K562 (cell line): ENCODE results near the gene METTL22. TPM values are rescaled to one million over a fixed set of nuclear protein-coding genes. Genes with fewer than 3 reads are reported as not detected.

Experiments used
- CREM ChIP-seq: IDR thresholded peaks from 2 replicates; pipeline ENCODE4 v1.6.1; 2014; ENCODE audit warnings: antibody characterized with exemption, low read depth
- CTCF ChIP-seq, 3 experiments: IDR thresholded peaks in 2 of 3; conservative IDR thresholded peaks in 1 of 3; 2 replicates each; pipeline ENCODE4 v1.5.1; 2011 to 2012; ENCODE audit warnings: low read length in 3 of 3, mild to moderate bottlenecking in 3 of 3, control low read depth in 2 of 3, improper control_type of control experiment in 1 of 3, inconsistent platforms in 1 of 3, low read depth in 1 of 3, mixed read lengths in 1 of 3, moderate library complexity in 1 of 3; ENCODE audit not compliant: insufficient read depth in 2 of 3
- DEAF1 ChIP-seq: fragments of 450-650 bp; formaldehyde crosslinking; IDR thresholded peaks from 2 replicates; pipeline ENCODE4 v1.4.0; 2020; ENCODE audit warnings: mild to moderate bottlenecking, moderate library complexity
- MAFG ChIP-seq: fragments of 450-650 bp; conservative IDR thresholded peaks from 2 replicates; pipeline ENCODE4 v1.6.1; 2016; ENCODE audit warnings: missing genetic modification characterization, missing compliant biosample characterization
- MLLT1 ChIP-seq, 2 experiments: fragments of 450-650 bp; IDR thresholded peaks; 2 replicates each; pipeline ENCODE4 v1.6.1; 2016
- NCOA1 ChIP-seq: fragments of 450-650 bp; IDR thresholded peaks from 2 replicates; pipeline ENCODE4 v1.6.1; 2016; ENCODE audit warnings: low read depth
- NR2C2 ChIP-seq, 2 experiments: fragments of 200-800 bp in 1 of 2; sonication (Bioruptor generic) in 1 of 2; sonication (generic) in 1 of 2; formaldehyde crosslinking in 1 of 2; IDR thresholded peaks; 2 replicates each; pipeline versions ENCODE4 v1.6.1 to v1.8.0; 2016 to 2022; ENCODE audit warnings: mild to moderate bottlenecking in 1 of 2, missing compliant biosample characterization in 1 of 2, missing genetic modification characterization in 1 of 2, missing genetic modification reagents in 1 of 2
- RBFOX2 ChIP-seq: fragments of 200-400 bp; formaldehyde crosslinking; IDR thresholded peaks from 2 replicates; pipeline ENCODE4 v1.6.1; 2017; ENCODE audit warnings: low read depth, mild to moderate bottlenecking, low read length, moderate library complexity
- polyA plus RNA-seq, 8 experiments: library from polyadenylated mRNA; depleted of rRNA in 4 of 8; stranded (reverse) in 5 of 8; unstranded in 3 of 8; fragments of >200 nt; fragmentation: Nextera tagmentation in 2 of 8; fragmentation: Illumina TruSeq in 1 of 8; extraction: Ambion mirVana in 2 of 8; extraction: Trizol in 1 of 8; gene quantifications; 2 replicates each; pipeline versions ENCODE4 v1.2.1 to v1.2.3, GENCODE V29; 2011 to 2014; ENCODE audit warnings: inconsistent platforms in 1 of 8, missing spikeins in 1 of 8
- total RNA-seq, 7 experiments: library from RNA; depleted of rRNA in 6 of 7; stranded (reverse); fragments of >200 nt in 6 of 7; fragmentation: Illumina TruSeq in 2 of 7; extraction: Trizol in 2 of 7; gene quantifications; 2 replicates each; pipeline versions ENCODE4 v1.2.1 to v1.2.3, GENCODE V29; 2011 to 2021; ENCODE audit warnings: low replicate concordance in 1 of 7
- TF ChIP-seq, protein P1 (sequence below): fragments of 450-650 bp; IDR thresholded peaks from 2 replicates; pipeline ENCODE4 v1.6.1; 2017; ENCODE audit warnings: antibody characterized with exemption, mild to moderate bottlenecking

Gene METTL22
- total and polyA plus RNA-seq, 9 of the 15 experiments (the other 6 are each of a cell fraction or from before 2014, with no cell fraction given), result 6.9 to 33.2 (median 18.5) TPM

GRCh38 chr16:8634991-8635736, 13.7 kb downstream of the METTL22 start (continued):
- TF ChIP-seq CTCF (IDR thresholded peaks at IDR 0.05 in 2 of 3, conservative IDR thresholded peaks at IDR 0.05 in 1 of 3; ENCODE audit: insufficient read depth in 2 of 3, low read depth in 1 of 3, low read length in 3 of 3), result peak; percentile 96 to 100 (median 100)
- no peak for TF ChIP-seq RBFOX2
- peak; percentile 24; the same call in 1 of the 2 replicates for TF ChIP-seq DEAF1
- TF ChIP-seq, protein P1, sequence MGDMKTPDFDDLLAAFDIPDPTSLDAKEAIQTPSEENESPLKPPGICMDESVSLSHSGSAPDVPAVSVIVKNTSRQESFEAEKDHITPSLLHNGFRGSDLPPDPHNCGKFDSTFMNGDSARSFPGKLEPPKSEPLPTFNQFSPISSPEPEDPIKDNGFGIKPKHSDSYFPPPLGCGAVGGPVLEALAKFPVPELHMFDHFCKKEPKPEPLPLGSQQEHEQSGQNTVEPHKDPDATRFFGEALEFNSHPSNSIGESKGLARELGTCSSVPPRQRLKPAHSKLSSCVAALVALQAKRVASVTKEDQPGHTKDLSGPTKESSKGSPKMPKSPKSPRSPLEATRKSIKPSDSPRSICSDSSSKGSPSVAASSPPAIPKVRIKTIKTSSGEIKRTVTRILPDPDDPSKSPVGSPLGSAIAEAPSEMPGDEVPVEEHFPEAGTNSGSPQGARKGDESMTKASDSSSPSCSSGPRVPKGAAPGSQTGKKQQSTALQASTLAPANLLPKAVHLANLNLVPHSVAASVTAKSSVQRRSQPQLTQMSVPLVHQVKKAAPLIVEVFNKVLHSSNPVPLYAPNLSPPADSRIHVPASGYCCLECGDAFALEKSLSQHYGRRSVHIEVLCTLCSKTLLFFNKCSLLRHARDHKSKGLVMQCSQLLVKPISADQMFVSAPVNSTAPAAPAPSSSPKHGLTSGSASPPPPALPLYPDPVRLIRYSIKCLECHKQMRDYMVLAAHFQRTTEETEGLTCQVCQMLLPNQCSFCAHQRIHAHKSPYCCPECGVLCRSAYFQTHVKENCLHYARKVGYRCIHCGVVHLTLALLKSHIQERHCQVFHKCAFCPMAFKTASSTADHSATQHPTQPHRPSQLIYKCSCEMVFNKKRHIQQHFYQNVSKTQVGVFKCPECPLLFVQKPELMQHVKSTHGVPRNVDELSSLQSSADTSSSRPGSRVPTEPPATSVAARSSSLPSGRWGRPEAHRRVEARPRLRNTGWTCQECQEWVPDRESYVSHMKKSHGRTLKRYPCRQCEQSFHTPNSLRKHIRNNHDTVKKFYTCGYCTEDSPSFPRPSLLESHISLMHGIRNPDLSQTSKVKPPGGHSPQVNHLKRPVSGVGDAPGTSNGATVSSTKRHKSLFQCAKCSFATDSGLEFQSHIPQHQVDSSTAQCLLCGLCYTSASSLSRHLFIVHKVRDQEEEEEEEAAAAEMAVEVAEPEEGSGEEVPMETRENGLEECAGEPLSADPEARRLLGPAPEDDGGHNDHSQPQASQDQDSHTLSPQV, result peak; percentile 69; the same call in 1 of the 2 replicates
- TF ChIP-seq MAFG (tag), result peak; percentile 47
- no peak for TF ChIP-seq NCOA1
- TF ChIP-seq MLLT1 (IDR thresholded peaks at IDR 0.05), result peak in 1 of 2 experiments; percentile 70; a peak in 1 of 4 replicates
- TF ChIP-seq CREM, result peak; percentile 77
- no peak for TF ChIP-seq NR2C2 (CRISPR knock-in tag; IDR thresholded peaks at IDR 0.05)
- TF ChIP-seq NR2C2 (tag; IDR thresholded peaks at IDR 0.05), result no peak
